ENCODE results near the gene MAP7D2.

Gene MAP7D2

DNA sequence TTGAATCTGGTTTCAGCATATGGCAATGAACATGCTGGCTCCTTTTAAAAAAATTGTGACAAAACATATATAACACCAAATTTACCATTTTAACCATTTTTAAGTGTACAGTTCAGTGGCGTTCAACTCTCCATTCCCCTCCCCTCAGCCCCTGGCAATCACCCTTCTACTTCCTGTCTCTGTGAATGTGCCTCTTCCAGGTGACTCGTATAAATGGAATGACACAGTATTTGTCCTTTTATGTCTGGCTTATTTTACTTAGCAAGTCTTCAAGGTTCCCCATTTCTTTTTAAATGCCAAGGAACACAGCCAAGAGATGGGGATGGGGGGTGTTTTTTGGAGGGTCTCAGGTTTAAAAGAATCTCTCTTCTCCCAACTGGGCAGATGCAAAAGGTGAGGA lies 90.4 kb downstream of the MAP7D2 start:
- Histone ChIP-seq H3K9me3 (replicated peaks; ENCODE audit: insufficient read depth, low read length) (no peaks in the 10 kb centered on the region), H3K9me2 (replicated peaks; ENCODE audit: insufficient read depth, low read length) (no peaks in the 10 kb centered on the region), H3K36me3 (replicated peaks; ENCODE audit: insufficient read depth, low read length) (no peaks in the 10 kb centered on the region), H3K4me3 (ENCODE audit: low read length) (no peak overlapping the region), H3K79me2 (ENCODE audit: low read length) (no peaks in the 10 kb centered on the region), H2AFZ (ENCODE audit: low read length) (no peak overlapping the region), H3K27me3 (replicated peaks; ENCODE audit: insufficient read depth, low read length) (no peaks in the 10 kb centered on the region), H3K4me2 (ENCODE audit: low read depth, low read length) (no peak overlapping the region), H4K20me1 (ENCODE audit: insufficient read depth, low read length) (no peaks in the 10 kb centered on the region), H3K4me1 (ENCODE audit: low read length) (peaks cover 18% of the 10 kb centered on the region), H3K27ac (ENCODE audit: low read length) (no peak overlapping the region), H3F3A (ENCODE audit: insufficient read depth, low read length) (no peaks in the 10 kb centered on the region), H3K9ac (ENCODE audit: low read length) (no peak overlapping the region)
- DNase-seq, result no peak
- TF ChIP-seq, protein P1, sequence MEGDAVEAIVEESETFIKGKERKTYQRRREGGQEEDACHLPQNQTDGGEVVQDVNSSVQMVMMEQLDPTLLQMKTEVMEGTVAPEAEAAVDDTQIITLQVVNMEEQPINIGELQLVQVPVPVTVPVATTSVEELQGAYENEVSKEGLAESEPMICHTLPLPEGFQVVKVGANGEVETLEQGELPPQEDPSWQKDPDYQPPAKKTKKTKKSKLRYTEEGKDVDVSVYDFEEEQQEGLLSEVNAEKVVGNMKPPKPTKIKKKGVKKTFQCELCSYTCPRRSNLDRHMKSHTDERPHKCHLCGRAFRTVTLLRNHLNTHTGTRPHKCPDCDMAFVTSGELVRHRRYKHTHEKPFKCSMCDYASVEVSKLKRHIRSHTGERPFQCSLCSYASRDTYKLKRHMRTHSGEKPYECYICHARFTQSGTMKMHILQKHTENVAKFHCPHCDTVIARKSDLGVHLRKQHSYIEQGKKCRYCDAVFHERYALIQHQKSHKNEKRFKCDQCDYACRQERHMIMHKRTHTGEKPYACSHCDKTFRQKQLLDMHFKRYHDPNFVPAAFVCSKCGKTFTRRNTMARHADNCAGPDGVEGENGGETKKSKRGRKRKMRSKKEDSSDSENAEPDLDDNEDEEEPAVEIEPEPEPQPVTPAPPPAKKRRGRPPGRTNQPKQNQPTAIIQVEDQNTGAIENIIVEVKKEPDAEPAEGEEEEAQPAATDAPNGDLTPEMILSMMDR (IDR thresholded peaks at IDR 0.05; ENCODE audit: low read length), result no peak
- TF ChIP-seq EZH2phosphoT487 (IDR thresholded peaks at IDR 0.05; ENCODE audit: low read length), result no peak
- no peak for TF ChIP-seq EZH2 (optimal IDR thresholded peaks at IDR 0.05; ENCODE audit: low read depth, low read length)

DNA sequence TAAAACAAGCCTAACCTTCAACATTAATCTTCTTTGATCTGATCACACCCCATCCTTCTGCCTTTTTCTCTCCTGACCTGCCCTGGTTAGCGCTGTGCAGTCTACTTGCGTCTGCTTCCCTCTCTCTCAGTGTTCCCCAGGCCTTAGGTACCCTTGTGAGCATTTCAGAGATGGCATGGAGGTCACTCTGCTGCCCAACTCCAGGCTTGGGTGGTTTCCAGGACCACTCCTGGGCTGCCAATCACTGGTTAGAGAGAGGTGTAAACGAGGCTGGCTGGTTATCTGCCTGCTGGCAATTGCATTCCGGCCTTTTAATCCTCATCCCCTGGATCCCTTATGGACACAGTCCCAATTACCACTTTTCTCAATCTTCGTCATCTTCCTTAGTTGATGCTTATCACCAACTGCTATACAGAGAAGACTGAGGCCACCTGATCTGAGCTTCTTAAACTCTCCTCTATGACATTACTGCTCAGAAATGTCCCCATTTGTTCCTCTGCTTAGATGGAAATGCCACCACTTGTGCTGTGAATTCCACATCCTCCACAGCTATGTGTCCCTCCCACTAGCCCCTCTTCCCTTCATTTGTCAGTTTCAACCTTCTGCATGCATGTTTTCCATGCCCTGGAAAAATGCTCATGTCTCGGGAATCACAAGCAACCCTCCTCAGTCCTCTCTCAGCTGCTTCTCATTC lies 96.9 kb downstream of the MAP7D2 start:
- Histone ChIP-seq H3K9me2 (replicated peaks; ENCODE audit: insufficient read depth, low read length) (no peaks in the 10 kb centered on the region), H3K36me3 (replicated peaks; ENCODE audit: insufficient read depth, low read length) (no peaks in the 10 kb centered on the region), H4K20me1 (ENCODE audit: insufficient read depth, low read length) (no peaks in the 10 kb centered on the region), H3K9me3 (replicated peaks; ENCODE audit: insufficient read depth, low read length) (no peaks in the 10 kb centered on the region), H3K4me1 (ENCODE audit: low read length) (no peaks in the 10 kb centered on the region), H3F3A (ENCODE audit: insufficient read depth, low read length) (no peaks in the 10 kb centered on the region), H3K27ac (ENCODE audit: low read length) (no peak overlapping the region), H3K79me2 (ENCODE audit: low read length) (no peaks in the 10 kb centered on the region), H3K4me3 (ENCODE audit: low read length) (no peak overlapping the region), H2AFZ (ENCODE audit: low read length) (no peak overlapping the region), H3K9ac (ENCODE audit: low read length) (no peak overlapping the region), H3K27me3 (replicated peaks; ENCODE audit: insufficient read depth, low read length) (no peaks in the 10 kb centered on the region), H3K4me2 (ENCODE audit: low read depth, low read length) (no peak overlapping the region)
- TF ChIP-seq EZH2 (optimal IDR thresholded peaks at IDR 0.05; ENCODE audit: low read depth, low read length) (no peak), EZH2phosphoT487 (IDR thresholded peaks at IDR 0.05; ENCODE audit: low read length) (no peak)
- TF ChIP-seq, protein P1 (IDR thresholded peaks at IDR 0.05; ENCODE audit: low read length), result no peak
- no peak for DNase-seq

DNA sequence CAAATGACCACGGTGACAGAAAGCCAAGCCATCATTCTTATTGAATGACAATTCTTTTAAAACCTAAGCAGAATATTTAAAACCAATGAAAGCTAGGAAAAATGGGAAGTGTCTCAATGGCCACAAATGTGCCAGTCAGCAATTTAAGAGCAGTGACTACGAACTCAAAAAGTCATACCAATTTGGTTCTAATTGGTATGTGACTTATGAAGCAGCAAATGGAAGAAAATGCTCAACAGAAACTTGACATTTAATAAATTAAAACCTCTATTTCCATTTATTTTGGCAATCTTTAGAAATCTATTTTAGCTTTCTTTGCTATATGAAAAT lies 100.1 kb downstream of the MAP7D2 start:
- Histone ChIP-seq H3K9ac (ENCODE audit: low read length) (no peak overlapping the region), H3K9me2 (replicated peaks; ENCODE audit: insufficient read depth, low read length) (no peaks in the 10 kb centered on the region), H3F3A (ENCODE audit: insufficient read depth, low read length) (no peaks in the 10 kb centered on the region), H3K4me1 (ENCODE audit: low read length) (no peaks in the 10 kb centered on the region), H3K4me2 (ENCODE audit: low read depth, low read length) (no peak overlapping the region), H3K36me3 (replicated peaks; ENCODE audit: insufficient read depth, low read length) (no peaks in the 10 kb centered on the region), H3K27me3 (replicated peaks; ENCODE audit: insufficient read depth, low read length) (no peaks in the 10 kb centered on the region), H3K79me2 (ENCODE audit: low read length) (no peaks in the 10 kb centered on the region), H4K20me1 (ENCODE audit: insufficient read depth, low read length) (no peaks in the 10 kb centered on the region), H3K27ac (ENCODE audit: low read length) (no peak overlapping the region), H2AFZ (ENCODE audit: low read length) (no peak overlapping the region), H3K4me3 (ENCODE audit: low read length) (no peak overlapping the region), H3K9me3 (replicated peaks; ENCODE audit: insufficient read depth, low read length) (no peaks in the 10 kb centered on the region)
- no peak for DNase-seq
- TF ChIP-seq EZH2 (optimal IDR thresholded peaks at IDR 0.05; ENCODE audit: low read depth, low read length) (no peak), EZH2phosphoT487 (IDR thresholded peaks at IDR 0.05; ENCODE audit: low read length) (no peak)
- TF ChIP-seq, protein P1 (IDR thresholded peaks at IDR 0.05; ENCODE audit: low read length), result no peak

Measured in MM.1S (cell line).